Thyroid gland (tissue), 4 donors: Measurements from ENCODE around the gene CIZ1.

Source experiments
- POLR2A ChIP-seq, 2 donors: fragments of 450-650 bp; IDR thresholded peaks; one replicate each; pipeline ENCODE4 v1.6.1; 2017; ENCODE audit warnings: antibody characterized with exemption in 2 of 2, mild to moderate bottlenecking in 2 of 2, moderate library complexity in 1 of 2
- TF ChIP-seq, protein P1 (sequence below), 6 experiments: fragments of 200-600 bp in 3 of 6; fragments of 450-650 bp in 3 of 6; sonication (generic) in 3 of 6; IDR thresholded peaks; one replicate each; pipeline ENCODE4 v1.5.1; 2016 to 2019; ENCODE audit warnings: antibody characterized with exemption in 6 of 6, mild to moderate bottlenecking in 2 of 6, inconsistent platforms in 1 of 6, moderate library complexity in 1 of 6

DNA sequence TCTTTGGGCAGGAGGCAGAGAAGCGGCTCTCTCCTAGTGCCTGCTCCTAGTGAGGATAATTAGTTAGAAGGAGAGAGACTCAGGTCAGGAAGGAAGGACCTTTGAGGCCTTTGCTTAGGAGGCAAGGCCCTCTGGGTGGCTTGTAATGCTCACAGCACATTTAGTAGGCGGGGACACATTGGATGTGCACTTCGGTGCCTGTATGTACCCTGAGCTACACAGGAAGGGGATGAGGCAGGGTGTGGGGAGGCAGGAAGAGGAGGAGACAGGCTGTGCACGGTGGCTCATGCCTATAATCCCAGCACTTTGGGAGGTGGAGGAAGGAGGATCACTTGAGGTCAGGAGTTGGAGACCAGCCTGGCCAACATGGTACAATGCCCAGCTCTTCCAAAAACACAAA is 49.3 kb downstream of the CIZ1 start:
- TF ChIP-seq POLR2A (IDR thresholded peaks at IDR 0.05) = no peak
- TF ChIP-seq, protein P1, sequence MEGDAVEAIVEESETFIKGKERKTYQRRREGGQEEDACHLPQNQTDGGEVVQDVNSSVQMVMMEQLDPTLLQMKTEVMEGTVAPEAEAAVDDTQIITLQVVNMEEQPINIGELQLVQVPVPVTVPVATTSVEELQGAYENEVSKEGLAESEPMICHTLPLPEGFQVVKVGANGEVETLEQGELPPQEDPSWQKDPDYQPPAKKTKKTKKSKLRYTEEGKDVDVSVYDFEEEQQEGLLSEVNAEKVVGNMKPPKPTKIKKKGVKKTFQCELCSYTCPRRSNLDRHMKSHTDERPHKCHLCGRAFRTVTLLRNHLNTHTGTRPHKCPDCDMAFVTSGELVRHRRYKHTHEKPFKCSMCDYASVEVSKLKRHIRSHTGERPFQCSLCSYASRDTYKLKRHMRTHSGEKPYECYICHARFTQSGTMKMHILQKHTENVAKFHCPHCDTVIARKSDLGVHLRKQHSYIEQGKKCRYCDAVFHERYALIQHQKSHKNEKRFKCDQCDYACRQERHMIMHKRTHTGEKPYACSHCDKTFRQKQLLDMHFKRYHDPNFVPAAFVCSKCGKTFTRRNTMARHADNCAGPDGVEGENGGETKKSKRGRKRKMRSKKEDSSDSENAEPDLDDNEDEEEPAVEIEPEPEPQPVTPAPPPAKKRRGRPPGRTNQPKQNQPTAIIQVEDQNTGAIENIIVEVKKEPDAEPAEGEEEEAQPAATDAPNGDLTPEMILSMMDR (IDR thresholded peaks at IDR 0.05) = no peak
